Inflammatory macrophage treated with lipopolysaccharide for 1 hour (primary cell): ENCODE measurements around the gene BIRC6.
"Not testable (repeated sequence)": the region's sequence is repeated elsewhere in the genome, so short reads cannot be mapped to it uniquely, and the experiment has no call there.

Experiments
- DNase-seq, 2 donors: peaks; one replicate each; pipeline ENCODE4 v3.0.0-alpha.2; 2020 to 2022

Gene BIRC6

DNA sequence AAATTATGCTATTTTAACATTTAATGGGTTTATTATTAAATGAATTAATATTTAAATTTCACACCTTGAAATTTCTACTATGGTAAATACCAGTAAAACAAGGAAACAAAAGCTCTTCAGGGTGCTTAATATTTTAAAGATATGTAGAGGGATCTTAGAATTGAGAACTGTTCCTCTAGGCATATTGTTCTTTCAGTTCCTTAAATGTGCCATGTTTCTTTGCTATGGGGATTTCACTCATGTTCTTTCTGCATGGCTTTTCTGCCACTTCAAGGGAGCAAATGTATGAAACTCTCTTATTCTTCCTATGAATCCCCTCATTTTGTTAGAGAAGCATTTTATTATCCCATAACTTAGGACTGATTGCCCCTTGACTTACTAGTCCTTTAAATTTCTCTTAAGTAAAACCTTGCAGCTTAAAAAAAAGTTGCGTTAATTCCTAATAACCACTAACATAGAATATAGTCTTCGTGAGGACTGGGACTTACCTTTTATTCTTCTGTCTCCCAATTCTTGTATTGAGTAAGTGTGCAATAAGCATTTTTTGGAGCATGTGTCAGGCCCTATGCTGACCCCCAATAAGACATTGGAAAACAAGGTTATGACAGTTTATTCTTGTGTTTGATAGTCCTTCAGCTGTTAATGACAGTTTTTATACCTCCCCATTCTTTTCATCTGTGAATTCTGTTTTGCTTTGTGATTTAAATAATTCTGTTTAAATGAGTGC lies 95.7 kb downstream of the BIRC6 start:
- DNase-seq, result no peak

DNA sequence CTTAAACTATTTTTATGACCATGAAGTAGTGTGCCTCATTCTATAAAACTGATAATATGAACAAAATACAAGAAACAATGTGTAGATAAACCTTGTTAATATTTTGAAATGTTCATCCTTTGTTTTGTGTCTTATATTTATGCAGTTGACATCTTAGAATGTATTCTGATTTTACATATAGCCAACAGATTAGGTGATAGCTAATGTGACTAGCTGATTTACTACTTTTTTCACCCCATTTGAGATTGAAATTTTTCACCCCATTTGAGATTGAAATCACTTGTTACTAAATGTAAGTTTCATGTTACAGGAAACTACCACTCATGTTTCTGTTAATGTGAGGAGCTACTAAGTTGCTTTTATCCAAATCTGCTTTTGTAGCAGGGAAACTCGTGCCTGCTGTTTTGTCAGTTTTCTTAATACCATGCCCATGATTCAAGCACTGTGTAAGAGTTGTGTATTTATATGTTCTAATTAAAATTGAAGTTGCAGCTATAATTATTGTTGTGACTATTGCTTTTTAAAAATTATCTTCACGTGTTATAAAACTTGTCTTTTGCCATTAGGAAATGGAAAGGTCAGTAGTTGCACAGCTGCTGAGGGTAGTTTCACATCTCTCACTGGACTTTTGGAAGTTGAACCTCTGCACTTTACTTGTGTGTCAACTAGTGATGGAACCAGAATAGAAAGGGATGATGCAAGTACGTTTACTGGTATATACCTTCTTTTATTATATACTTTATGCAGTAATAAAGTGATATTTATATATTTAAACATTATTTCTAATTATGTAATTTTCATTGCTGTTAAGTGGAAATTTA lies 96.6 kb downstream of the BIRC6 start:
- no peak for DNase-seq

DNA sequence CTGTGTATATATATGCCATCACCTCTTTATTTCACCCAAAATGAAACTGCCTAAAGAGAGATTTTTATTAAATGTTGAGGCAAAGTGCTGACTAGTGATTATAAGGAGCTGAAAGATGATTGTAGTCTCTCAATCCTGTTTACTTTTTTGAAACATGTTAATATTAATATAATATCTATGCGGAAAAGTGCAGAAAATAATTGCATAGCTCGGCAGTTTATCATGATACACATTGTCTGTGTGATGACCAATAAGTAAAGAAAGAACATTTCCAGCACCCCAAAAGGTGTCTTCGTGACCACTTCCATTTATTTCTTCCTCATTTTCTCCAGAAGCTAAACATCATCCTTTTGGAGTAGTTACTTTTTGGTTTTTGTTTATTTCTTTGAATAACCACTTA lies 99.0 kb downstream of the BIRC6 start:
- no peak for DNase-seq

DNA sequence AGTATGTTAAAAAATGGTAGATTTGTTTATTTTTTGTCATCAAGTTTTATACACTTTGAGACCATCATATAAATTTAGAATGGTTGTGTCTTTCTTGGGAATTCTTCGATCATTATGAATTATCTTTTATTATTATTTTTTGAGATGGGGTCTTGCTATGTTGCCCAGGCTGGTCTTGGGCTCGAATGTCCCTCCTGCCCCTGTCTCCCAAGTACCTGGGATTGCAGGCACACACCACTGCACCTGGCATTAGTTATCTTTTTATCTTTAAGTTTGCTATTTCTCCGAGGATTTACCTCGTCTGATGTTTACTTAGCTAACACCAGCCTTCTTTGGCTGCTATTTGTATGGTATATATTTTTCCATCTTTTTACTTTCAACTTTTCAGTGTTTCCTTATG lies 100.0 kb downstream of the BIRC6 start:
- no peak for DNase-seq

DNA sequence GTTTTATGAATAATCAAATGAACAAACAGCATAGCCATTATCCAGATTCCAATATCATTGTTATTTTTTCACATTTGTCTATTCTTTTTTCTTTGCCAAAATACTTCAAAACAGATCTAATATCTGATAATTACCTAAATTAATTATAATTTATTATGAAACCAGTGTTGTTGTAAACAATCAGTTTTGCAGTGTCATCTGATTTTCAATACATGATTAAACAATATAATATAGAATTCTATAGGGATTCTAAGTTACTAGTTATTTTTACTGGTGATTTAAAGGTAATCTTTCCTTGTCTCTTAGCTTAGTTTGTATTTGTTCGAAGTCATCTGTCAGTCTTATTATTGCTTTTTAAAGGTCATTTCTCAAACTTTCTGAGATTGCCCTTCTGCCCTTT lies 101.0 kb downstream of the BIRC6 start:
- DNase-seq, result no peak

DNA sequence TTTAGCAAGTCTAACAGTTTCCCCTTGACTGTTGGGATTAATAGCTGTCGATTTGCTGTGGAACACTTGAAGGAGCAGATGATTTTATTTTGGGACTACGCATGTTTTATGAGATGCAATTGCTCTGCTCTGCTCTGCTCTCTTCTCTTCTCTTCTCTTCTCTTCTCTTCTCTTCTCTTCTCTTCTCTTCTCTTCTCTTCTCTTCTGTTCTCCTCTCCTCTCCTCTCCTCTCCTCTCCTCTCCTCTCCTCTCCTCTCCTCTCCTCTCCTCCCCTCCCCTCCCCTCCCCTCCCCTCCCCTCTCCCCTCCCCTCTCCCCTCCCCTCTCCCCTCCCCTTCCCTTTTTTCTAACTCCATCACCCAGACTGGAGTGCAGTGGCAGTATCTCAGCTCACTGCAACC lies 104.0 kb downstream of the BIRC6 start:
- not testable (repeated sequence) for DNase-seq

DNA sequence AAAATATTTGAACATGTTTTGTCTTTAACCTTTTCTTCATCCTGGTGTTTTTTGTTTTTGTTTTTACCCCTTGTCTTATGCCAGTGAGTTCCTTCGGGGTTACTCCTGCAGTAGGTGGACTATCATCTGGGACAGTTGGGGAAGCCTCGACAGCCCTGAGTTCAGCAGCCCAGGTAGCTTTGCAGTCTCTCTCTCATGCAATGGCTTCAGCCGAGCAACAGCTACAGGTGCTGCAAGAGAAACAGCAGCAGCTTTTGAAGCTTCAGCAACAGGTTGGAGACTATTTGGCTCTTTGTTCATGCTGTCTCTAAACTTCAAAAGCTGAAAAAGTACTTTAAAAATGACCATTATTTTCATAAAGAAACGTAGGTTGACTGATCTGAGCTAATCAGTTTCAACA lies 106.3 kb downstream of the BIRC6 start:
- DNase-seq, result no peak

DNA sequence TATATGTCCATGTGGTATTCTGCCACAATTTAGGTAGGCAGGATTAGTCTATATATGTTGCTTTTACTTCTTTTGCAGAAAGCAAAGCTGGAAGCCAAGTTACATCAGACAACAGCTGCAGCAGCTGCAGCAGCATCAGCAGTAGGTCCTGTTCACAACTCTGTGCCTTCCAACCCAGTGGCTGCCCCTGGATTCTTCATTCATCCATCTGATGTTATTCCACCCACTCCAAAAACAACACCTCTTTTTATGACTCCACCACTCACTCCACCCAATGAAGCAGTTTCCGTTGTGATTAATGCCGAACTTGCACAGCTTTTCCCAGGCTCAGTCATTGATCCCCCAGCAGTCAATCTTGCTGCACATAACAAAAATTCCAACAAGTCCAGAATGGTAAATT lies 107.6 kb downstream of the BIRC6 start:
- no peak for DNase-seq

DNA sequence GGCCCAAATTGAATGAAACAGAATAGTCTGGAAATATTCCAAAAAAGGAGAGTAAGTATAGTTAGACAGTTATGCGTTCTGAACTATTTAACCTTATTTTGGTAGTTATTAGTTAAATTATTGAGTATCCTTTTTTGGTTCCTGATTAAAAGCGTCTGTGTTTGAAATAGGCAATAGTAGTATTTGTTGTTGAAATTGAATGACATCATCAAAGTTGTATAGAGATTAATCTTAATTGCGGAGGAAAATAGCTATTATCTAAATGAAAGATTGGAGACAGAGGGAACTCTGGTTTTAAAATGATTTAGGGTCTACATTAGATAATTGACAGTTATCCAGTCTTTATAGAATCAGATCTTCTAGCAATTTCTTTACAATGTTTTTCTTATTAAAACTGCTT lies 115.8 kb downstream of the BIRC6 start:
- DNase-seq, result no peak

DNA sequence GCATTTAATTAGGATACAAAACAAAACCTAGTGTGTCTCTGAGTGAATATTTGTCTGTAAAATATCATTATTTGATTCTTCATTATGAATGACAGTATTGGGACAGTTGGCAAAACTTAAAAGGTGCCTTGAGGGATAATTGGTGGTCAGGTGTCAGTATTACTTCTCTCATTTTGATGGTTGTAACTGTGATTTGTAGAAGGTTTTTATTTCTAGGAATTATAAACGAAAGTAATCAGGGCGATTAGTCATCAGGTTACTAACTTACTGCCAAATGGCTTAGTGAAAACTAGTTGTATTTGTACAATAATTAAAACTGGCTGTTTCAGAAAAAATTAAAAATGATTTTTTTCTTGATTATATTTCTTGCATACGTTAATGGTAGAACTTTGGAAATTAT lies 117.6 kb downstream of the BIRC6 start:
- DNase-seq, result no peak

DNA sequence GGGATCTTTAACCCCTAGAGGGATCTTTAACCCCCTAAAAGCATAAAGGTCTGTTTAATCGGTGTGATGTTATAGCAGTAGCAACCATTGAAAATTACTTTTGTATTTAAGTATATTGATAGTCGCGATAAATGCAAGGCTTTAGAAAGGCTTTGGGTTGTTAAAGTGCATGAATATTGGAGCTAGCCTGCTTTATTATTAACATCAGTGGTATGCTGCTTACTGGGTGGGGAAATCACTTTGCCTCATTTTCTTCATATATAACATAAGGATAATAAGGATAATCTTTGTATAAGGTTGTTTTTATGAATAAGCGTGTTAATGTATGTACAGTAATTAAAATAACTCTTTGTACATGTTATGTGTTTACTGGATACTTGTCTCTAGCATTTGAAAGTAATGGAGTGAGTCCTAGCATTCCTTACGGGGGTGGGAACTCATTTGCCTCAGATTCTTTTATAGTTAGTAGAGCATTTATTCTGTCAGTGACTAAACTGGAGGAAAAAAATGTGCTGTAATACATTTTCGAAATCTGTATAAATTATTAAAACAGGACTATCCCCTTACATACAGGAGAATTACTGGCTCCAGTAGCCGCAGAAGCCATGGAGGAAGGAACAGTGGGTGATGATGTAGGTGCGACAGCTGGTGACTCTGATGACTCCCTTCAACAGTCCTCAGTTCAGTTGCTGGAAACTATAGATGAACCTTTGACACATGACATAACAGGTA lies 122.2 kb downstream of the BIRC6 start:
- no peak for DNase-seq

DNA sequence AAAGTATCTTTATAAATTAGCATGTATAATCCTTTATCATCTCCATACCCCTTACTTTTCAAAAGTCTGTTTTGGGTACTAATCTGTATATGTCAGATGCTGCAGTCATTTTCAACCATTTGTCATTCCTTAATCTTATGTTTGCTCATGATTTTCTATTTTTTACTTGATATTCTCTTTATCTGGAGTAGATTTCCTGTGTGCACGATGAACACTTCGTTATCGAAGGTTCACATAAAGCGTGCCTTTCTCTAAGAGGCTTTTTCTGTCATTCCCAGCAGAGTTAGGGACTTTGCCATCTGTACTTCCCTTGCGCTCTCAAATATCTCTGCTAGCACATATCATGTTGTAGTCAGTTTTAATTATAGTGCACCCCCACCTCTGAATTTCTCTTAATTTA lies 123.2 kb downstream of the BIRC6 start:
- no peak for DNase-seq

DNA sequence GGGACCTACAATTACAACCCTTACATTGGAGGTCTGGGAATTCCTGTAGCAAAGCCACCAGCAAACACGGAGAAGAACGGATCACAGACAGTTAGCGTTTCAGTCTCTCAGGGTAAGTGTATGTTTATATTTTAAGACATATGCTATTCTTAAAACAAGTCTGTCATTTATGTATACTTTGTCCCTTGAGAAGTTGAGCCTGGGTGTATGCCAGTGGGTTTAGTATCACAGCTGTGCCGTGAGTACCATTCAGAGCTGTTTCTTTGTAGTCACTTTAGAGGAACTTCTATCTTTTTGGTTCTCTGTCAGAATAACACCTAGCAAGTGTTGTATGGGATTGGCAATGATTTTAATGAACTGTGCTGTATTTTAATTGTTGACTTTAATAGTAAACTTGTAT lies 125.6 kb downstream of the BIRC6 start:
- DNase-seq, result no peak

DNA sequence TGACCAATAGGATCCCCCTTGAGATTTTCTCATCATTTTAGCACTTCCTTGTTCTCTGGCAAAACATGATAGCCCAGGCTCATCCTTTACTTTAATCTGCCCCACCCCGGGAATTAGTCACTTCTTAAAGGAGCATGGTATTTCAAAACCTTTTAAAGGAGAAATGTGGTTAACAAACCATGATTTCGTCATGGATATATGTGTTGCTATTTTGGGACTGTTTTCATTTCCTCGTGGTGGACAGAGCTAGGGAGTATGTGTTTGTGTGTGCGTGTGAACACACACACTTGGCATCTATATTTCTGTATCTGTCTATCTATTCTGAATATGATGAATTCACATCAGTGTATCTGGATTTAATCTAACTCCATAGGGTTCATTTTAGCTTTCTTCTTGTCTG lies 128.1 kb downstream of the BIRC6 start:
- peak; percentile 90 to 95 for DNase-seq

DNA sequence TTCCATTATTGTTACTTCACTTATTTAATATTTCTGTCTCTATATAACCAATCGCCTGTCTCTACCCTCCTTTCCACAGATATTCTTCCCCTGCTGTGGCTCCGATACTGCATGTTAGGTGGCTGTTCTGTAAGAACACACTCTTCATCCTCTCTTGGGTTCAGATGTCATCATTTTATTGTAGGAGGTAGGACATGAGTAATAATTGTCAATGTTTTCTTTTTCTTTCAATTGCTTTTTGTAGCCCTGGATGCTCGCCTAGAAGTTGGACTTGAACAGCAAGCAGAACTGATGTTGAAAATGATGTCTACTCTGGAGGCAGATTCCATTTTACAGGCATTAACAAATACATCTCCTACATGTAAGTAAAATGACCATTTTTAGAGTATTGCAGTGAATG lies 128.6 kb downstream of the BIRC6 start:
- DNase-seq, result no peak

DNA sequence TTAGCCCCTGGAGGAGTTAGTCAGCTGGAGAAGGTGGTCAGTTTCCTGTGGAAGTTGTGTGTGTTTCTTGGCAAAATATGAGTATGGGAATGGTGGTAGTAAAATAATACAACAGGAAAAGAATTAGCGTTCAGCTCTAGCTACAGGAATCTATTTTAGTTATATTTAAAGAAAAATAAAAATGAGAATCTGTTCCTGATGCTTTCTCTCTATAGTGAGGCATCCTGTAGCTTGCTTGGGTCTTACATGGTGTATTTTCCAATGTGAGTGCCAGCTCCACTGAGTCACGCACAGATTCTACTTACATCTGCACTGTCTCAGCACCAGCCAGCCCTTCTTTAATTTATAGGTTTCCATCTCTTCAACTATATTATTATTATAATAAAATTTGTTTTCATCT lies 132.2 kb downstream of the BIRC6 start:
- DNase-seq, result no peak

DNA sequence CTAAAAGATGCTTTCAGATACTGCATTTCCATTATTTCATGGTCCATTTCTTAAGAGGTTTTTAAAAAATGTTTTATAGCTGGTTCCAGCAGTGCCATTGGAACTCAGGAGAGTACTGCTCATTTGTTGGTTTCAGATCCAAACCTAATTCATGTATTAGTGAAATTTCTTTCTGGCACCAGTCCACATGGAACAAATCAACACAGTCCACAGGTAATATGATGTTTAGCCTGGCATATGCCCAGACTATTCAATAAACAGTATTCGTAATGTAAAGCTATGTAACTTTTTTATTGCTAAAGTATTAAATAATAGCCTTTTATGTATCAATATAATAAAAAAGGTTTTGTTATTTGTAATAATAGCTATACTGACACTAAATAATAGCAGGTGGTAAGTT lies 134.5 kb downstream of the BIRC6 start:
- no peak for DNase-seq

DNA sequence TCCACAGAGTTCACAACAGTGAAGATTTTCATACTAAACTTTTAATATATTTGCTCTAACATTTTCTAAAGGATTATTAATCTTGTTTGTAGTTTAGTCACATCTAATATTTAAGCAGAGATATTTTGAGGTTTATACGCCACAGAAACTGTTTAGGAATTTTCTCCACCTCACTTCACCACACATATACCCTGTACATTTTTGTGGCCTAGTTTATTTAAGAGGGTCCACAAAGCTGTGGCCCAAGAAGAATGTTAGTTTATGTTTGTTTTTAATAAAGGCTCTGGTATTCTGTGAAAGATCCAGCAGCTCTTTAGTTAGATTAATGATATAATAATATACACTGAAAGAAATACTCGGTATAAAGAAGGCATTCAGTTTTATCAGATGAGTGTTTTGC lies 138.3 kb downstream of the BIRC6 start:
- DNase-seq, result no peak

DNA sequence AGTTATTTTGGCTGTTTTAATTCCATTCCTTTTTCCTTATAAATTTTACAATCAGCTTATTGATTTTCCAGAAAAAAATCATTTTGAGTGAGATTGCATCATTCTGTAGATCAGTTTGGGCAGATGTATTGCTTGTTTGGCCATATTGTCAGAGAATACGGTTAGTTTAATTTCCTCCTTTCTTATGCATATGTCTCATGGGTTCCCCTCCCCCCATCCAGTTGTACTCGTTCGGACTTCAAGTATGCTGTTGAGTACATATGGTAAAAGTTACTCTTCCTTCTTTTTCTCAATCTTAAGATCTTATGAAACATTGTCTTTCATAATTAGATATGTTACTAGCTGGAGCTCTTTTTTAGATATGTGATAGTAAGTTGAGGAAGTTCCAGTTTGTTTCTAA lies 139.8 kb downstream of the BIRC6 start:
- DNase-seq, result peak; percentile 79 to 80

DNA sequence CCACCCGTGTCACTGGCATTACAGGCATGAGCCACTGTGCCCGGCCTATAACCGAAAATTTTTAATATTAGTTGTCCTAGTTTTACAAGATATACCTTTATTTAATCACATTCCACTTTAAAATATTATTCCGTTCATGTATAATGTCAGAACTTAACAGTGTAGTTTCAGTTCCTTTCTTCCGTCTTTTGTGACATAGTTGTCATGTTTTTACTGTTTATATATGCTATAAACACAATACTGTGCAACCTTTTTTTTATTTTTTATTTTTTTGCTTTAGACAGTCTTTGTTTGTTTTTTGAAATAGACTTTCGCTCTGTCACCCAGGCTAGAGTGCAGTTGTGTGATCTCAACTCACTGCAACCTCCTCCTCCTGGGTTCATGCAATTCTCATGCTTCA lies 141.5 kb downstream of the BIRC6 start:
- DNase-seq, result peak; percentile 20 to 22

DNA sequence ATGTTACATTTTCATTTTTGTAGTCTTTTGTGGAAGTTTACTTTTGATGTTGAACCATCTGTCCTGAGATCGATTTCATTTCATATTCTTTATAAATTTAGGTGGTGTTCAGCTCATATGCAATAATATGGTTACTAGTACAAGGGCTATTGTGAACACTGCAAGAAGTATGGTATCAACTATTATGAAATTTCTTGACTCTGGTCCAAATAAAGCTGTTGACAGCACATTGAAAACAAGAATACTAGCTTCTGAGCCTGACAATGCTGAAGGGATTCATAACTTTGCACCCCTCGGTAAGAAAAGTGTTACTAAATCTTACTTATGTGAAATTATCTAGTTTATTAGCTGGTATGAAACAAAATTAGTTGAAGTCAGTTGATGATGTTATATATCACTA lies 146.1 kb downstream of the BIRC6 start:
- DNase-seq, result no peak

DNA sequence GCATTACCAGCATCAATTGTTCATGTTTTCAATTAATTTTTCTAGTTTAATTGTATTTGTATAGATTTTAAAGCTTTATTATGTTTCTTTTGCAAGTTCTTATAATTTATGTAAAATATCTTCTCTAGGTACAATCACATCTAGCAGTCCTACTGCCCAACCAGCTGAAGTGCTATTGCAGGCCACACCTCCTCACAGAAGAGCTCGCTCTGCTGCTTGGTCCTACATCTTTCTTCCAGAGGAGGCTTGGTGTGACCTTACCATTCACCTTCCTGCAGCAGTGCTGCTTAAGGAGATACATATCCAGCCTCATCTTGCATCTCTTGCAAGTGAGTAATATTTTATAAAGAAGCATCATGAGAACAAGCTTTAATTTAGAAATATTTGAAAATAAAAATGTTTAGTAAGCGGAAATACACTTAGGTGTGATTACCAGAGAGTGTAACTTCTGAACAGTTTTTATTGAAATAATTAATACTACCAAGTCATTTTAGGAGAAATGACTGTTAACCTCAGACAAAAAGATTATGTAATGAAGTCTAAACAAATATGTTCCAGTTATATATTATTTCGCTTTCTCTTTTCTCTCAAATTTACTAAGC lies 148.2 kb downstream of the BIRC6 start:
- no peak for DNase-seq

DNA sequence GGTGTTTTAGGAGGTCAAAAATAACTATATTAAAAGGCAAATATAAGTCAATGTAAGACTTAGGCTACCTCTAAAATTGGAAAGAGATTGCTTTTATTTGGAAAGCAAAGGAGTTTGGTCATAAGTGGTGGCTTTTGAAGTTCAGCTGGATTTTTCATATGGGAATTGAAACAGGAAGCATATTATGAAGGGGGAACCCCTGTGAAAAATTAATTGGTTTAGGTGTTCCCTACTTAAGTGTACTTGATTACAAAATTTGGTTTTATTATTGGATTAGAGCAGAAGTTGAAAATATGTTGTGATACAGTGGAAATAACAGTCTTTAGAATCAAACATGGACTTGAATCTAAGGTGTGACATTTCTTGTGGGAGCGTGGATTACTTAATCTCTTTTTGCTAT lies 149.6 kb downstream of the BIRC6 start:
- peak; percentile 38 to 58 for DNase-seq

DNA sequence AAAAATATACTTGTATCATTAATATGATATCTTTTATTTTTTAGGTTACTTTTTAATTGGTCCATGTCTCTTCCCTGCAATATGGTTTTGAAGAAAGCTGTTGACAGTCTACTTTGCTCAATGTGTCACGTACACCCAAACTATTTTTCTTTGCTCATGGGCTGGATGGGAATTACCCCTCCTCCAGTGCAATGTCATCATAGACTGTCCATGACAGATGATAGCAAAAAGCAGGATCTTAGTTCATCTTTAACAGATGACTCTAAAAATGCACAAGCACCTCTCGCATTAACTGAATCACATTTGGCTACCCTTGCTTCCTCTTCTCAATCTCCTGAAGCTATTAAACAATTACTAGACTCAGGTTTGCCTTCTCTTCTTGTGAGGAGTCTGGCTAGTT lies 158.1 kb downstream of the BIRC6 start:
- peak; percentile 10 to 77 for DNase-seq
